Measurements from ENCODE around the gene CYP27B1.

Gene CYP27B1

DNA sequence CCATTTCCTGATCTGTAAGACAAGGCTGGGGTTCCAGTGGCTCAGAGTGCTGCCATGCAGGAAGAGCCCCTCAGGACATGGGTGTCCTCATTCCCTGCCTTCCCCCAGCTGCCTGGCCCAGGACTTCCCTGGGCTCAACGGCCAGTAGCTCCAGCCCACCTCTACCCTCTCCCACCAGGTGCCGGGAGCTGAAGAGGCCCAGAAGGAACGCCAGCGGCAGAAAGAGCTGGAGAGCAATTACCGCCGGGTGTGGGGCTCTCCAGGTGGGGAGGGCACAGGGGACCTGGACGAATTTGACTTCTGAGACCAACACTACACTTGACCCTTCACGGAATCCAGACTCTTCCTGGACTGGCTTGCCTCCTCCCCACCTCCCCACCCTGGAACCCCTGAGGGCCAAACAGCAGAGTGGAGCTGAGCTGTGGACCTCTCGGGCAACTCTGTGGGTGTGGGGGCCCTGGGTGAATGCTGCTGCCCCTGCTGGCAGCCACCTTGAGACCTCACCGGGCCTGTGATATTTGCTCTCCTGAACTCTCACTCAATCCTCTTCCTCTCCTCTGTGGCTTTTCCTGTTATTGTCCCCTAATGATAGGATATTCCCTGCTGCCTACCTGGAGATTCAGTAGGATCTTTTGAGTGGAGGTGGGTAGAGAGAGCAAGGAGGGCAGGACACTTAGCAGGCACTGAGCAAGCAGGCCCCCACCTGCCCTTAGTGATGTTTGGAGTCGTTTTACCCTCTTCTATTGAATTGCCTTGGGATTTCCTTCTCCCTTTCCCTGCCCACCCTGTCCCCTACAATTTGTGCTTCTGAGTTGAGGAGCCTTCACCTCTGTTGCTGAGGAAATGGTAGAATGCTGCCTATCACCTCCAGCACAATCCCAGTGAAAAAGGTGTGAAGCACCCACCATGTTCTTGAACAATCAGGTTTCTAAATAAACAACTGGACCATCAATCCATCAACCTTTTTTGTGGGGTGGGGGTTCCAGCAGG is 46.0 kb downstream of the CYP27B1 start:
- TF ChIP-seq, protein P1, sequence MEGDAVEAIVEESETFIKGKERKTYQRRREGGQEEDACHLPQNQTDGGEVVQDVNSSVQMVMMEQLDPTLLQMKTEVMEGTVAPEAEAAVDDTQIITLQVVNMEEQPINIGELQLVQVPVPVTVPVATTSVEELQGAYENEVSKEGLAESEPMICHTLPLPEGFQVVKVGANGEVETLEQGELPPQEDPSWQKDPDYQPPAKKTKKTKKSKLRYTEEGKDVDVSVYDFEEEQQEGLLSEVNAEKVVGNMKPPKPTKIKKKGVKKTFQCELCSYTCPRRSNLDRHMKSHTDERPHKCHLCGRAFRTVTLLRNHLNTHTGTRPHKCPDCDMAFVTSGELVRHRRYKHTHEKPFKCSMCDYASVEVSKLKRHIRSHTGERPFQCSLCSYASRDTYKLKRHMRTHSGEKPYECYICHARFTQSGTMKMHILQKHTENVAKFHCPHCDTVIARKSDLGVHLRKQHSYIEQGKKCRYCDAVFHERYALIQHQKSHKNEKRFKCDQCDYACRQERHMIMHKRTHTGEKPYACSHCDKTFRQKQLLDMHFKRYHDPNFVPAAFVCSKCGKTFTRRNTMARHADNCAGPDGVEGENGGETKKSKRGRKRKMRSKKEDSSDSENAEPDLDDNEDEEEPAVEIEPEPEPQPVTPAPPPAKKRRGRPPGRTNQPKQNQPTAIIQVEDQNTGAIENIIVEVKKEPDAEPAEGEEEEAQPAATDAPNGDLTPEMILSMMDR (conservative IDR thresholded peaks at IDR 0.05) = no peak
- no peak overlapping the region for H3K27ac ChIP-seq

DNA sequence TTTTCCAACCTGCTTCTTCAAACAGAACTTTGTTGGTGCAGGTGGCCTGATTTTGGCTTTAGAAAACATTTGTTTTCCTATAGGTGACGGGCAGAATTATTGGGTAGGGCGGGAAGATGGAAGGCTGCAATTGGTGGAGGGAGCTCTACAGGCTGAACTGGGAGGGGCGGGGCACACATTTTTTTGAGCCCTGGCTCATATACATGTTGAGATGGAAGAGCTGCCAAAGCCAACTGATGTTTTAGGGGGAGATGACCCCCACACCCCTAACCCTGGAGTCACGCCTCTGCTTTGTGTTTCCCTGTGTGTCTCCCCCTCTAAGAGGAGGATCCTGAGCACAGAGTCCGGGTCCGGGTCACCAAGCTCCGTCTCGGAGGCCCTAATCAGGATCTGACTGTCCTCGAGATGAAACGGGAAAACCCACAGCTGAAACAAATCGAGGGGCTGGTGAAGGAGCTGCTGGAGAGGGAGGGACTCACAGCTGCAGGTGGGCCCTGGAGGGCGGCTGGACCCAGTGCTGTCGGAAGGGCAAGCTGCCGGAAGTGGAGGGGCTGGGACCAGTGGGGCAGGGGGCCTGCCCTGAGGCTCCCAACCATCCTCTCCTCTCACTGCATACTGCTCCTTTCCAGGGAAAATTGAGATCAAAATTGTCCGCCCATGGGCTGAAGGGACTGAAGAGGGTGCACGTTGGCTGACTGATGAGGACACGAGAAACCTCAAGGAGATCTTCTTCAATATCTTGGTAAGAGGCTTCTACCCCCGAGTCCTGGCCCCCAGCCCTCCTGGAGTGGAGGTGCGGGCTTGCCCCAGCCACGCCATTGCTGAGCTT is 46.9 kb downstream of the CYP27B1 start:
- TF ChIP-seq, protein P1 (conservative IDR thresholded peaks at IDR 0.05) = no peak
- H3K27ac ChIP-seq = no peak overlapping the region

DNA sequence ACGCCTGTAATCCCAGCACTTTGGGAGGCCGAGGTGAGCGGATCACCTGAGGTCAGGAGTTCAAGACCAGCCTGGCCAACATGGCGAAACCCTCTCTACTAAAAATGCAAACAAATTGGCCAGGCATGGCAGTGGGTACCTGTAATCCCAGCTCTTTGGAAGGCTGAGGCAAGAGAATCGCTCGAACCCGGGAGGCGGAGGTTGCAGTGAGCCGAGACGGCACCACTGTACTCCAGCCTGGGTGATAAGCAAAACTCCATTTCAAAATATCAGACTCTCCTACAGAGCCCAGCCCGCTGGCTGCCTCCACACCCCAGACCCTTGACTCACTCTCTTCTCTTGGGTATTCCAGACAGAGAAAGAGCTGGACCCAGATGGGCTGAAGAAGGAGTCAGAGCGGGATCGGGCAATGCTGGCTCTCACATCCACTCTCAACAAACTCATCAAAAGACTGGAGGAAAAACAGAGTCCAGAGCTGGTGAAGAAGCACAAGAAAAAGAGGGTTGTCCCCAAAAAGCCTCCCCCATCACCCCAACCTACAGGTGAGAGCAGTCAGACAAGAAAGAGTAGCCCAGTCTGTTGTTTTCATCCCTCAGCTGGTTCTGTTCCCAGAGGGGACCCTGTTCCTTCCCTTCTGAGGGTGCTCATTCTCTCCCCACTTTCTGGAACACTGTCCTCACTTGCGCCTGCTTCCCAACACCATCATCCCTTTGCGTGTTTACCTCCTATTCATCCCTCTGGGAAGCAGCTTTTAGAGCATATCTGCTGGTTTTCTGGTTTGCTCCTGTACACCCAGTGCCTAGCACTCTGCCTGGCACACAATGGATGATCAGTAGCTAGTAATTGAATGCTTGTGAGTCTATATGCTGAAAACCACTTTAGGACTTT is 48.0 kb downstream of the CYP27B1 start:
- TF ChIP-seq, protein P1 (conservative IDR thresholded peaks at IDR 0.05) = no peak
- no peak overlapping the region for H3K27ac ChIP-seq

DNA sequence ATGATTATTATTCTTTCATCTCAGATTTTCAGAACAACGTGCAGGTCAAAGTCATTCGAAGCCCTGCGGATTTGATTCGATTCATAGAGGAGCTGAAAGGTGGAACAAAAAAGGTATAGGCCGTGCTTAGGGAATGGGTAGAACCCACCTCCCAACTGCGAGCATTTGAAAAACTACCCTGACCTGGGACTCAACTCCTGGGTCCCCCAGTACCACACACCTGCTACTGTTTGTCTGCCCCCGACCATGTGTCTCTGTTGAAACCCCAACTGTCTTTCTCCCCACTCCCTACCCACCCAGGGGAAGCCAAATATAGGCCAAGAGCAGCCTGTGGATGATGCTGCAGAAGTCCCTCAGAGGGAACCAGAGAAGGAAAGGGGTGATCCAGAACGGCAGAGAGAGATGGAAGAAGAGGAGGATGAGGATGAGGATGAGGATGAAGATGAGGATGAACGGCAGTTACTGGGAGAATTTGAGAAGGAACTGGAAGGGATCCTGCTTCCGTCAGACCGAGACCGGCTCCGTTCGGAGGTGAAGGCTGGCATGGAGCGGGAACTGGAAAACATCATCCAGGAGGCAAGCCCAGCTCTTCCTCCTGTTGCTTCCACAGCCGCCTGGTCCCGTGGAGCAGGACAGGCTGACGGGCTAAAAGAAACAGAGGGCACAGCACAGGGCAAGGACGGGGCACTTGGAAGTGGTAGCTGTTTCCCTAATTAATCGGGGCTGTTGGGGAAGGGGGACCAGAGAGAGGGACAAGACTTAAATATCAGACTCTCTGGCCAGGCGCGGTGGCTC is 48.8 kb downstream of the CYP27B1 start:
- no peak overlapping the region for H3K27ac ChIP-seq
- TF ChIP-seq, protein P1 (conservative IDR thresholded peaks at IDR 0.05) = no peak

DNA sequence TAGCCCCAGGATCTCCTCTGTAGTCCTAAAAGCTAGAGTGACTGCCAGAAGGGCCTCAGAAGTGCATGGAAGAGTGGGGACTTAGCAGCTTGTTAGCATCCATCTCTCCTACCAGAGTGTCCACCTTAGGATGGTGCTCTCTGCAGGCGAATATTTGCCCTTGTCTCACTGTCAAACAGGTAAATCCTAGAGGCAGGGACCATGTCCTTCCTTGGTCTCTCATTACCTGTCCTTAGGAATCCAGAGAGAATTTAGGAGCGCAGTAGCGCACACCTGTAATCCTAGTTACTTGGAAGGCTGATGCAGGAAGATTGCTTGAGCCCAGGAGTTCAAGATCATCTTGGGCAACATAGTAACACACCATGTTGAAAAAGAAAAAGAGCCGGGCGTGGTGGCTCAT is 49.7 kb downstream of the CYP27B1 start:
- H3K27ac ChIP-seq = no peak overlapping the region
- TF ChIP-seq, protein P1 (conservative IDR thresholded peaks at IDR 0.05) = no peak

DNA sequence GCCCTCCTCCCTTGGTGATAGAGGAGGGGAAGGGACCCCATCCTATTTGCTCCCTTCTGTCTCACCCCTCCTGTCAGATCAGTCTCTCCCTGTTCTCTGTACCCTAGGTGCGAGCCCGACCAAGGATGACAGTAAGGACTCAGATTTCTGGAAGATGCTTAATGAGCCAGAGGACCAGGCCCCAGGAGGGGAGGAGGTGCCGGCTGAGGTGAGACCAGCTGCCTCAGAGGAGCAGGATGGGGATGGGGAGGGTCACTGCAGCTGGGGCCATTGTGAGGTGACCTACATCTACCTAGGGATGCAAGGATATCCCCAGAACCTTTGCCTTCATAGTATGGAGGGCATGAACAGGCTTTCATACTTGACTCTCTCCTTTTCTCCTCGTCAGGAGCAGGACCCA is 50.6 kb downstream of the CYP27B1 start:
- TF ChIP-seq, protein P1 (conservative IDR thresholded peaks at IDR 0.05) = no peak
- H3K27ac ChIP-seq = no peak overlapping the region
